ENCODE measurements around the gene GPR162. TPM values are rescaled to one million over a fixed set of nuclear protein-coding genes. Genes with fewer than 3 reads are reported as not detected.

Gene GPR162
- total RNA-seq, 1 experiment from 2014 or later = not detected

GRCh38 chr12:6796576-6796975 is 25.0 kb upstream of the GPR162 start:
- ChIA-PET CTCF (no interaction called here), POLR2A (ENCODE audit: unreplicated experiment) (no interaction called here)
- intact Hi-C loops (cut with micrococcal nuclease) = no loop called here

GRCh38 chr12:6799147-6799546 is 22.5 kb upstream of the GPR162 start:
- Histone ChIP-seq H3K4me2 (ENCODE audit: low read length) (no peak overlapping the region), H3K9ac (ENCODE audit: low read length) (no peak overlapping the region), H3K4me3 (ENCODE audit: low read length) (no peak overlapping the region), H3K9me2 (replicated peaks; ENCODE audit: low read length) (no peaks in the 10 kb centered on the region), H3K9me3 (ENCODE audit: low read length) (no peaks in the 10 kb centered on the region), H3F3A (ENCODE audit: low read length, unreplicated experiment) (no peaks in the 10 kb centered on the region), H3K27me3 (ENCODE audit: low read length) (no peaks in the 10 kb centered on the region), H3K4me1 (ENCODE audit: insufficient read depth, low read length) (no peaks in the 10 kb centered on the region), H3K27ac (ENCODE audit: low read length) (no peak overlapping the region), H2AFZ (ENCODE audit: low read length) (no peak overlapping the region), H4K20me1 (ENCODE audit: low read length) (no peaks in the 10 kb centered on the region), H3K79me2 (ENCODE audit: low read length) (no peaks in the 10 kb centered on the region), H3K36me3 (ENCODE audit: low read depth, low read length) (no peaks in the 10 kb centered on the region)
- ChIA-PET POLR2A (ENCODE audit: unreplicated experiment) (no interaction called here), CTCF (no interaction called here)
- no TSS peak for BruUV-seq (replicated peaks)
- intact Hi-C loops (cut with micrococcal nuclease) = no loop called here
- no peak for TF ChIP-seq EZH2phosphoT487 (IDR thresholded peaks at IDR 0.05; ENCODE audit: borderline replicate concordance, low read length)
- no peak for TF ChIP-seq EZH2 (IDR thresholded peaks at IDR 0.05; ENCODE audit: low read length, unreplicated experiment)
- TF ChIP-seq CTCF (conservative IDR thresholded peaks at IDR 0.05; ENCODE audit: low read depth, low read length) = no peak
- no peak for DNase-seq
- no peak for ATAC-seq

More at GRCh38 chr12:6796576-6796975, 25.0 kb upstream of the GPR162 start:
- Histone ChIP-seq H4K20me1 (ENCODE audit: low read length) (no peaks in the 10 kb centered on the region), H3K79me2 (ENCODE audit: low read length) (no peaks in the 10 kb centered on the region), H3K36me3 (ENCODE audit: low read depth, low read length) (no peaks in the 10 kb centered on the region), H3K4me3 (ENCODE audit: low read length) (no peak overlapping the region), H3K9me2 (replicated peaks; ENCODE audit: low read length) (no peaks in the 10 kb centered on the region), H3K4me2 (ENCODE audit: low read length) (no peak overlapping the region), H3K4me1 (ENCODE audit: insufficient read depth, low read length) (no peaks in the 10 kb centered on the region), H3F3A (ENCODE audit: low read length, unreplicated experiment) (no peaks in the 10 kb centered on the region), H3K9ac (ENCODE audit: low read length) (no peak overlapping the region), H3K27ac (ENCODE audit: low read length) (no peak overlapping the region), H3K27me3 (ENCODE audit: low read length) (no peaks in the 10 kb centered on the region), H3K9me3 (ENCODE audit: low read length) (no peaks in the 10 kb centered on the region), H2AFZ (ENCODE audit: low read length) (no peak overlapping the region)
- BruUV-seq (replicated peaks) = no TSS peak
- DNase-seq (no peak), ATAC-seq (no peak)
- no peak for TF ChIP-seq EZH2phosphoT487 (IDR thresholded peaks at IDR 0.05; ENCODE audit: borderline replicate concordance, low read length)
- no peak for TF ChIP-seq CTCF (conservative IDR thresholded peaks at IDR 0.05; ENCODE audit: low read depth, low read length)
- TF ChIP-seq EZH2 (IDR thresholded peaks at IDR 0.05; ENCODE audit: low read length, unreplicated experiment) = no peak

DNA sequence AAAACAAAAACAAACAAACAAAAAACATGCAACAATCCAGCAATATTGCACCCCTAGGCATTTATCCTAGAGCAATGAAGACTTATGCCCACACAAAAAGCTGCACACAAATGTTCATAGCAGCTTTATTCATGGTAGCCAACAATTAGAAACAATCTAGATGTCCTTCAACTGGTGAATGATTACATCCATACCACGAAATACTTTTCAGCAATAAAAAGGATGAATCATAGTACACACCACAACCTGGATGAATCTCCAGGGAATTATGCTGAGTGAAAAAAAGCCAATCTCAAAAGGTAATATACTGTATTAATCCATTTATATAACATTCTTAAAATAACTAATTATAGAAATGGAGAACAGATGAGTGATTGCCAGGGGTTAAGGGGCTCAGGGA is 14.5 kb upstream of the GPR162 start:
- DNase-seq = peak; percentile 43

More for the DNA sequence above, 14.5 kb upstream of the GPR162 start:
- Histone ChIP-seq H3F3A (ENCODE audit: low read length, unreplicated experiment) (no peaks in the 10 kb centered on the region), H3K9ac (ENCODE audit: low read length) (no peak overlapping the region), H4K20me1 (ENCODE audit: low read length) (no peaks in the 10 kb centered on the region), H3K27ac (ENCODE audit: low read length) (no peak overlapping the region), H3K4me1 (ENCODE audit: insufficient read depth, low read length) (no peaks in the 10 kb centered on the region), H3K4me2 (ENCODE audit: low read length) (no peak overlapping the region), H3K9me3 (ENCODE audit: low read length) (no peaks in the 10 kb centered on the region), H3K9me2 (replicated peaks; ENCODE audit: low read length) (no peaks in the 10 kb centered on the region), H2AFZ (ENCODE audit: low read length) (no peak overlapping the region), H3K4me3 (ENCODE audit: low read length) (no peak overlapping the region), H3K36me3 (ENCODE audit: low read depth, low read length) (no peaks in the 10 kb centered on the region), H3K27me3 (ENCODE audit: low read length) (no peaks in the 10 kb centered on the region), H3K79me2 (ENCODE audit: low read length) (no peaks in the 10 kb centered on the region)
- ChIA-PET CTCF (no interaction called here), POLR2A (ENCODE audit: unreplicated experiment) (interaction anchor here (0.7 kb wide), 1 partner anchor 44 kb away, joined by 3 read pairs; no protein-coding TSS in a partner anchor)
- no TSS peak for BruUV-seq (replicated peaks)
- peak; percentile 67; the same call in 1 of the 2 replicates for ATAC-seq
- intact Hi-C loops (cut with micrococcal nuclease) = no loop called here
- TF ChIP-seq EZH2 (IDR thresholded peaks at IDR 0.05; ENCODE audit: low read length, unreplicated experiment) = no peak

All from PC-3 (cell line).